Gastrocnemius medialis (tissue), 4 donors: ENCODE data around the gene TFPI.

Experiments
- POLR2A ChIP-seq, 2 donors: fragments of 450-650 bp; IDR thresholded peaks; one replicate each; pipeline ENCODE4 v1.6.1; 2017; ENCODE audit warnings: antibody characterized with exemption in 2 of 2, mild to moderate bottlenecking in 2 of 2, moderate library complexity in 2 of 2
- TF ChIP-seq, protein P1 (sequence below), 5 experiments: fragments of 450-650 bp in 3 of 5; fragments of 200-600 bp in 2 of 5; sonication (generic) in 2 of 5; IDR thresholded peaks in 4 of 5; conservative IDR thresholded peaks in 1 of 5; 1 replicate in 4 of 5; 2 replicates in 1 of 5; pipeline ENCODE4 v1.5.1; 2016 to 2019; ENCODE audit warnings: antibody characterized with exemption in 5 of 5, mild to moderate bottlenecking in 3 of 5, moderate library complexity in 3 of 5

- TF ChIP-seq, protein P1, sequence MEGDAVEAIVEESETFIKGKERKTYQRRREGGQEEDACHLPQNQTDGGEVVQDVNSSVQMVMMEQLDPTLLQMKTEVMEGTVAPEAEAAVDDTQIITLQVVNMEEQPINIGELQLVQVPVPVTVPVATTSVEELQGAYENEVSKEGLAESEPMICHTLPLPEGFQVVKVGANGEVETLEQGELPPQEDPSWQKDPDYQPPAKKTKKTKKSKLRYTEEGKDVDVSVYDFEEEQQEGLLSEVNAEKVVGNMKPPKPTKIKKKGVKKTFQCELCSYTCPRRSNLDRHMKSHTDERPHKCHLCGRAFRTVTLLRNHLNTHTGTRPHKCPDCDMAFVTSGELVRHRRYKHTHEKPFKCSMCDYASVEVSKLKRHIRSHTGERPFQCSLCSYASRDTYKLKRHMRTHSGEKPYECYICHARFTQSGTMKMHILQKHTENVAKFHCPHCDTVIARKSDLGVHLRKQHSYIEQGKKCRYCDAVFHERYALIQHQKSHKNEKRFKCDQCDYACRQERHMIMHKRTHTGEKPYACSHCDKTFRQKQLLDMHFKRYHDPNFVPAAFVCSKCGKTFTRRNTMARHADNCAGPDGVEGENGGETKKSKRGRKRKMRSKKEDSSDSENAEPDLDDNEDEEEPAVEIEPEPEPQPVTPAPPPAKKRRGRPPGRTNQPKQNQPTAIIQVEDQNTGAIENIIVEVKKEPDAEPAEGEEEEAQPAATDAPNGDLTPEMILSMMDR (IDR thresholded peaks at IDR 0.05 in 4 of 5, conservative IDR thresholded peaks at IDR 0.05 in 1 of 5) = no peak
- no peak for TF ChIP-seq POLR2A (IDR thresholded peaks at IDR 0.05)
Observed at GRCh38 chr2:187529248-187529976, 24.8 kb downstream of the TFPI start.
